Measurements from ENCODE around the gene ACP3. TPM values are rescaled to one million over a fixed set of nuclear protein-coding genes. Genes with fewer than 3 reads are reported as not detected.
A peak's percentile ranks its signal among the peaks of the same experiment; 100 is the strongest.
"Not testable (repeated sequence)": the region's sequence is repeated elsewhere in the genome, so short reads cannot be mapped to it uniquely, and the experiment has no call there.

ACP3 gene
- total RNA-seq, 2 donors from 2014 or later, result 1,778 to 14,359 TPM

DNA sequence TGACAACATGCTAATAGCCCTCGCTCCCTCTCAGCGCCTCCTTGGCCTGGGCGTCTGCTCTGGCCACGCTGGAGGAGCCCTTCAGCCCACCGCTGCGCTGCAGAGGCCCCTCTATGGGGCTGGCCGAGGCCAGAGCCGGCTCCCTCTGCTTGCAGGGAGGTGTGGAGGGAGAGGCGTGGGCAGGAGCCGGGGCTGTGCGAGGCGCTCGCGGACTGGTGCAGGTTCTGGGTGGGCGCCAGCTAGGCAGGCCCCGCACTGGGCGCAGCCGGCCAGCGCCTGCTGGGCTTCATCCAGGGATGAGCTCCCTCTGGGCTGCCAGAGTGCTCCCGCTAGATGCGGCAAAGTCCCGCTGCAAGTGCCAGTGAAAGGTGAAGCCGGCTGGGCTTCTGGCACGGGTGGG is 79.0 kb downstream of the ACP3 start:
- Histone ChIP-seq H3K27me3 (replicated peaks; ENCODE audit: insufficient read depth) (no peaks in the 10 kb centered on the region), H3K9me3 (no peaks in the 10 kb centered on the region), H3K27ac (no peak overlapping the region), H3K4me3 (no peak overlapping the region), H3K4me1 (replicated peaks) (no peaks in the 10 kb centered on the region), H3K36me3 (no peaks in the 10 kb centered on the region)
- DNase-seq (ENCODE audit: low spot score), result no peak
- TF ChIP-seq, protein P1, sequence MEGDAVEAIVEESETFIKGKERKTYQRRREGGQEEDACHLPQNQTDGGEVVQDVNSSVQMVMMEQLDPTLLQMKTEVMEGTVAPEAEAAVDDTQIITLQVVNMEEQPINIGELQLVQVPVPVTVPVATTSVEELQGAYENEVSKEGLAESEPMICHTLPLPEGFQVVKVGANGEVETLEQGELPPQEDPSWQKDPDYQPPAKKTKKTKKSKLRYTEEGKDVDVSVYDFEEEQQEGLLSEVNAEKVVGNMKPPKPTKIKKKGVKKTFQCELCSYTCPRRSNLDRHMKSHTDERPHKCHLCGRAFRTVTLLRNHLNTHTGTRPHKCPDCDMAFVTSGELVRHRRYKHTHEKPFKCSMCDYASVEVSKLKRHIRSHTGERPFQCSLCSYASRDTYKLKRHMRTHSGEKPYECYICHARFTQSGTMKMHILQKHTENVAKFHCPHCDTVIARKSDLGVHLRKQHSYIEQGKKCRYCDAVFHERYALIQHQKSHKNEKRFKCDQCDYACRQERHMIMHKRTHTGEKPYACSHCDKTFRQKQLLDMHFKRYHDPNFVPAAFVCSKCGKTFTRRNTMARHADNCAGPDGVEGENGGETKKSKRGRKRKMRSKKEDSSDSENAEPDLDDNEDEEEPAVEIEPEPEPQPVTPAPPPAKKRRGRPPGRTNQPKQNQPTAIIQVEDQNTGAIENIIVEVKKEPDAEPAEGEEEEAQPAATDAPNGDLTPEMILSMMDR (IDR thresholded peaks at IDR 0.05), result no peak
- TF ChIP-seq POLR2AphosphoS5 (IDR thresholded peaks at IDR 0.05), result no peak
- no peak for TF ChIP-seq POLR2A (IDR thresholded peaks at IDR 0.05)
- intact Hi-C loops (cut with DNase I), result no loop called here
- 97% methylated on average over 22 of the region's 24 CpGs for WGBS

DNA sequence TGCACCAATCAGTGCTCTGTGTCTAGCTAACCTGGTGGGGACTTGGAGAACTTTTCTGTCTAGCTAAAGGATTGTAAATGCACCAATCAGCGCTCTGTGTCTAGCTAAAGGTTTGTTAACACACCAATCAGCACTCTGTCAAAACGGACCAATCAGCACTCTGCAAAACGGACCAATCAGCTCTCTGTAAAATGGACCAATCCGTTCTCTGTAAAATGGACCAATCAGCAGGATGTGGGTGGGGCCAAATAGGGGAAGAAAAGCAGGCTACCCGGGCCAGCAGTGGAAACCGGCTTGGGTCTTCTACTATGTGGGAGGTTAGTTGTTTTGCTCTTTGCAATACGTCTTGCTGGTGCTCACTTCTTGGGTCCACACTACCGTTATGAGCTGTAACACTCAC is 79.6 kb downstream of the ACP3 start:
- H3K4me1 ChIP-seq (replicated peaks); H3K9me3 ChIP-seq; H3K4me3 ChIP-seq; H3K36me3 ChIP-seq; H3K27me3 ChIP-seq (replicated peaks; ENCODE audit: insufficient read depth); DNase-seq (ENCODE audit: low spot score); H3K27ac ChIP-seq; intact Hi-C loops (cut with DNase I): not testable (repeated sequence)
- 91% methylated on average over 8 of the region's 8 CpGs for WGBS

GRCh38 chr3:132399054-132399929 is 82.1 kb downstream of the ACP3 start:
- intact Hi-C loops (cut with DNase I), result loop anchor here (2.0 kb wide), 1 partner anchor 44 kb away; no protein-coding TSS in a partner anchor
- H3K36me3 ChIP-seq, result no peaks in the 10 kb centered on the region
- DNase-seq (ENCODE audit: low spot score), result peak; percentile 30
- no peak overlapping the region for H3K27ac ChIP-seq
- TF ChIP-seq, protein P1 (IDR thresholded peaks at IDR 0.05), result peak; percentile 23 to 83 (median 72)
- TF ChIP-seq POLR2A (IDR thresholded peaks at IDR 0.05) (no peak), POLR2AphosphoS5 (IDR thresholded peaks at IDR 0.05) (peak; percentile 25)
- H3K4me3 ChIP-seq, result no peak overlapping the region
- 69% methylated on average over 5 of the region's 5 CpGs for WGBS
- H3K4me1 ChIP-seq (replicated peaks), result no peaks in the 10 kb centered on the region
- no peaks in the 10 kb centered on the region for H3K9me3 ChIP-seq
- no peaks in the 10 kb centered on the region for H3K27me3 ChIP-seq (replicated peaks; ENCODE audit: insufficient read depth)

- Histone ChIP-seq H3K27ac (no peak overlapping the region), H3K27me3 (replicated peaks; ENCODE audit: insufficient read depth) (no peaks in the 10 kb centered on the region), H3K4me1 (replicated peaks) (no peaks in the 10 kb centered on the region), H3K36me3 (no peaks in the 10 kb centered on the region), H3K9me3 (no peaks in the 10 kb centered on the region), H3K4me3 (no peak overlapping the region)
- WGBS, result 82% methylated on average over 13 of the region's 13 CpGs
- intact Hi-C loops (cut with DNase I), result no loop called here
- no peak for DNase-seq (ENCODE audit: low spot score)
- no peak for TF ChIP-seq POLR2A (IDR thresholded peaks at IDR 0.05)
- no peak for TF ChIP-seq POLR2AphosphoS5 (IDR thresholded peaks at IDR 0.05)
- TF ChIP-seq, protein P1 (IDR thresholded peaks at IDR 0.05), result no peak
Observed at GRCh38 chr3:132401255-132401654, 84.0 kb downstream of the ACP3 start.

DNA sequence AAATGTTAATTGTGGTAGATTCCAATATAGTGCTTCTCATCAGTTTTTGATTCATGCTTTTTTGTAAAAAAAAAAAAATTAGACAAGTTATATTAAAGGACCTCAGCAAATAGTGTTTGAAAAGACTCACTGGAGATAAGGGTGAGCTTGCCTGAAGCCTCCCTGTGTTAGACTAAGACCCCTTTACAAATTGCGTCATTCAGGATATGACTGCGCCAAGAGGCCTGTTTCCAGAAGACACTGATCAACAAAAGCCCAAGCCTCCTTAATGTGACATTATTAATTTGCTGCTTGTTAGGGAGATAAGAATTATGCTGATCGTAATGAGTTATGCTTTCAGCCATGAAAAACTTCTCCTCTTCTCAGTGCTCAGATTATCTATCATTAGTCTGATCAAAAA is 87.1 kb downstream of the ACP3 start:
- no peaks in the 10 kb centered on the region for H3K27me3 ChIP-seq (replicated peaks; ENCODE audit: insufficient read depth)
- no peak for DNase-seq (ENCODE audit: low spot score)
- intact Hi-C loops (cut with DNase I), result no loop called here
- no peaks in the 10 kb centered on the region for H3K9me3 ChIP-seq
- no peak for TF ChIP-seq POLR2AphosphoS5 (IDR thresholded peaks at IDR 0.05)
- TF ChIP-seq, protein P1 (IDR thresholded peaks at IDR 0.05), result no peak
- no peak for TF ChIP-seq POLR2A (IDR thresholded peaks at IDR 0.05)
- no peak overlapping the region for H3K27ac ChIP-seq
- no peaks in the 10 kb centered on the region for H3K4me1 ChIP-seq (replicated peaks)
- 78% methylated on average over 3 of the region's 3 CpGs for WGBS
- H3K36me3 ChIP-seq, result no peaks in the 10 kb centered on the region
- H3K4me3 ChIP-seq, result no peak overlapping the region
